D721Med (cell line): Measurements from ENCODE around the gene RAB5IF.

ENCODE experiments used
- DNase-seq: peaks from one replicate; pipeline ENCODE4 v3.0.0; 2011; ENCODE audit warnings: low spot score; ENCODE audit not compliant: insufficient read length
- FAIRE-seq: peaks from 2 replicates; lab custom pipeline; 2011; peaks lifted over from hg19 to GRCh38; lab: Jason Lieb, UNC
- CTCF ChIP-seq: IDR thresholded peaks from 2 replicates; pipeline ENCODE4 v1.5.1; 2012; ENCODE audit warnings: mild to moderate bottlenecking, control low read depth; ENCODE audit not compliant: insufficient read depth; ENCODE audit errors: missing control alignments

The RAB5IF gene

DNA sequence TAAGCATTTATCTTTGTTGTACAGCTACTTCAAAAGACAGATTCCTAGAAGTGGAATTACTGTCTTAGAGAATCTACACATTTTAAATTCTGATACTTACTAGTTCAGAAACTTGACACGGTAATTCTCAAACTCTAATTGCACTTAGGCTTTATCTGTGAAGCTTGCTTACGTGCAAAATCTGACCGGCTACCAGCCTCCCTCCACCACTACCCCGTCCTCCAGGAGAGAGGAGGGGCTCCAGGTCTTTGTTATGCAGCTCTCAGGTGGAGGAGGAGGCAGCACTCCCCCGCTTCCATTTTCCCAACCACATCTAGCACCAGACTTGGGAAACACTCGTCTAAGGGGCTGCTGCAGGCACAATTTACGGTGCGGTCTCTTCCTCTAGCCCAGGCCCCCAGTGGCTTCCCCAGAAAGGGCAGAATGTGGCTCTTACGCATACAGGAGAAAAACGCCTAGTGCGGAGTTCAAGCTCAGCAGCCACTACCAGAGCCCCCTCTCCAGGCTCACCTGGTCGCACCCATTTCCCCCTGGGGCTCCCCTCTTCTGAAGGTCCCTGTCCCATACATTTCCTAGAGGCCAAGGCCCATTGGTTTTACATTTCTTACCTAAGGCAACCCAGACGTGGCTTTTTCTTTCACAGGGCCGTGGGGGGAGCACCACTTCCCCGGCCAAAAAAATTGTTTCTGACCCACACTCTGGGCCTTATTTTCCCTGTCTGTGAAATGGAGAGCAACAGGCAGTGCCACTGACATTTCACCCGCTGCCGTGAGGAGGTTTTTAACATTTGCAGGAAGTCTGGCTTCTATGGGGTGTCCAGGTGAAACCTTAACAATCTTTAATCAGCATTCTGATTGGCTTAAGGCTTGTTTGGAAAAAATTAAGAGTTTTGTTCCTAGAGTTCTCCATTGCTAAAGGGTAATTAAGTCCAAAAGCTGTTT, 33.7 kb upstream of the RAB5IF start:
- no peak for FAIRE-seq
- TF ChIP-seq CTCF, result no peak
- no peak for DNase-seq

DNA sequence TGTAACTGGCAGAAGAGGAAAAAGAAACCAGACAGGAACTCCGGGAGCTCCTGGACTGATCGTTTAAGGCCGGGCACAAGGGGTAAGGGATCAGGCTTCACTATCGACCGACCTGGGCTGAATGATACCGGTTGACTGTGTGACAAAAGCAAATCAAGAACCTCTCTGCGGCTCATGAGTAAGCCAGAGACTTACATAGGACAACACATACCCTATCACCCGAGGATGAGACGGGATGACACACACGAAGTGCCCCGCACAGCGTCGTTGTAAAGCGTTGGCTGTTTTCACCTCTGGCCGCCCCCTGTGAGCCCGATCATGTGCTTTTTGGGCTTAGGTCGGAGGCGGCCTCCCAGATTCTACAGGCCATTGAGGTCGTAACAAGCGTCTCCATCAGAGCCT, 32.9 kb upstream of the RAB5IF start:
- DNase-seq (no peak), FAIRE-seq (no peak)
- no peak for TF ChIP-seq CTCF

- TF ChIP-seq CTCF, result no peak
- DNase-seq (peak; percentile 95), FAIRE-seq (no peak)
These were observed 32.3 kb upstream of the RAB5IF start, which contains the start of gene TGIF2 for GRCh38 chr20:36573103-36573797. TSS of gene TGIF2 (plus strand) at chr20:36573597. CDS start at chr20:36578775, 5,178 bp downstream.

DNA sequence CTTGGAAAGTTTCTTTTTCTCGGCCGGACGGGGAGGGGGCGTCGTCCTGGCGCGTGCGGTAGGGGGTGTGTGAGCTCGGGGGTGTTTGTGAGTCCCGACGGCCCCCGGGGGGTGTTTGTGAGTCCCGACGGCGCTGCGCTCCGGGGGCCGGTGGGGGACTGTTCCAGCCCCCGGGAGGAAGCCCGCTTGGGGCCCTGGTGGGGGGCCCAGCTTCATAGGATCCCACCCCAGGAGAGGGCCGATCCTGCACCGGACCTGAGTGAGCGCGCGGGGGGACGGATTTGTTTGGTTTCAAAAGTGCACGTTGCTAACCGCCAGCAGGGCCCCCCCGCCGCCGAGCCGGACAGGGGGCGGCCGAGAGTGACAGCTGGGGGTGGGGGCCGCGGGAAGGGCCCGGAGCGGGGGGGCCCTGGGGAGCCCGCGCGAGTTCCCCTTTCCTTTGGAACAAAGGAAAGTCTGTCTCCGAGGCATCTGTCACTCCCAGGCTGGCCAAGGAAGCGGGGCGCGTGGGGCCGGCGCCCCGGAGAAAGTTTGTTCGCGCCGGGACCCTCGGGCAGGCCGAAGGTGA, 31.7 kb upstream of the RAB5IF start:
- TF ChIP-seq CTCF, result no peak
- DNase-seq, result no peak
- FAIRE-seq, result no peak

DNA sequence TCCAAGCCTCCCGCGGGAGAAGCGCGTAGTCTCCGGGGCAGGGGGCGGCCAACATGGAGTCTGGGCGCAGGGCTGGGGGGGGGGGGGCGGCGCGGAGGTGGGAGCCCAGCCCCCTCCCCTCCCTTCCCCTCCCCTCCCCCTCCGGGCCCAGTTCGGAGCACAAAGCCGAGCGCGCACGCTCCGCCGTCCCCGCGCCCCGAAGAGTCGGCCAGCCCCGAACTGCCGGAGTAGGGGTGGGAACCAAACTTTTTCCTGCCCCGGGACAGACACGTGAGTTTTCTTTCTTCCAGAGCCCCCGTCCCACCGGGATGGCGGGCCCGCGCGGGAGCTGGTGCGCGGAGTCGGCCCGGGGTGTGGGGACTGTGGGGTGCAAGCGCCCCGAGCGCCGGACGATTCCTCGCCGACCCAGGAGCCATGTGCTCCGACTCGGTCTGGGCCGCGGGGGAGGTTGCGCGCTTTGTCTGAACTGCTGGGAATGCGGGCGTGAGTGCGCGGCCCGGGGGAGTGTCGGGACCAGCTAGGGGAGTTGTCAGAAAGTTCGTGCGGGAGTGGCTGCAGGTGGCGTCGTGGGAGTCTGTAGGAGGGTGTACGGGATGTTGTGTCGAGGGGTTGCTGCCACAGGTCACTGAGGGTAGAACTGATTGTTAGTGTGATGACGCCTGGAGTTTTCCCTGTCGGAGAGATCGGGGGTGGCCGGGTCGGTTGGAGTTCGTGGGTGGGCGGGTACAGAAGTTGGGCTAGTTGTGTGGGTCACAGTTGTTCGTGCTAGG, 31.0 kb upstream of the RAB5IF start:
- no peak for DNase-seq
- TF ChIP-seq CTCF, result no peak
- no peak for FAIRE-seq

GRCh38 chr20:36576081-36576445, 29.5 kb upstream of the RAB5IF start:
- FAIRE-seq (no peak), DNase-seq (no peak)
- TF ChIP-seq CTCF, result no peak
